Right lobe of liver (tissue), 4 donors: ENCODE data around the gene FPR2.
"Not testable (repeated sequence)": the region's sequence is repeated elsewhere in the genome, so short reads cannot be mapped to it uniquely, and the experiment has no call there.

ENCODE experiments used
- POLR2A ChIP-seq: fragments of 450-650 bp; IDR thresholded peaks from one replicate; pipeline ENCODE4 v1.6.1; 2017; ENCODE audit warnings: antibody characterized with exemption, mild to moderate bottlenecking
- TF ChIP-seq, protein P1 (sequence below), 4 donors: fragments of 200-600 bp in 3 of 4; fragments of 450-650 bp in 1 of 4; IDR thresholded peaks; one replicate each; pipeline versions ENCODE4 v1.5.1 to v1.8.0; 2016 to 2022; ENCODE audit warnings: antibody characterized with exemption in 4 of 4, mild to moderate bottlenecking in 2 of 4
- donor health status: DM: no; HTN: no; CAD: no.
- donor health status: DM: no; HTN: no; CAD: no.
- donor health status: DM: no; HTN: yes; CAD: no.

DNA sequence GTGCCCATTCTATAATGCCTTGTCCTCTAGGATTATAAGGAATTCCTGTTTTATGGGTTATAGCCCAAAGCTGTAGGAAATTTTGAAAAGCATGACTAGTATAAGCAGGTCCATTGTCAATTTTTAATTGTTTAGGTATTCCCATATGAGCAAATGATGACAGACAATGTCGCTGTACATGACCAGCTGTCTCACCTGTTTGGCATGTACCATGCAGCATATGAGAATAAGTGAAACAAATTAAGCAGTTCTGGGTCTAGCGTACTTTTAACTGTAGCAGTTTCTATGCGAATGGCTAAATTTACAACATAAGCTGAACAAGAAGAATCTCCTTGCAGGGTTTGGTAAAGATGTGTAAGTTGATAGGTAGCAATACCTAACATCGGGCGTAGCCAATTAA, 45.6 kb downstream of the FPR2 start:
- TF ChIP-seq, protein P1, sequence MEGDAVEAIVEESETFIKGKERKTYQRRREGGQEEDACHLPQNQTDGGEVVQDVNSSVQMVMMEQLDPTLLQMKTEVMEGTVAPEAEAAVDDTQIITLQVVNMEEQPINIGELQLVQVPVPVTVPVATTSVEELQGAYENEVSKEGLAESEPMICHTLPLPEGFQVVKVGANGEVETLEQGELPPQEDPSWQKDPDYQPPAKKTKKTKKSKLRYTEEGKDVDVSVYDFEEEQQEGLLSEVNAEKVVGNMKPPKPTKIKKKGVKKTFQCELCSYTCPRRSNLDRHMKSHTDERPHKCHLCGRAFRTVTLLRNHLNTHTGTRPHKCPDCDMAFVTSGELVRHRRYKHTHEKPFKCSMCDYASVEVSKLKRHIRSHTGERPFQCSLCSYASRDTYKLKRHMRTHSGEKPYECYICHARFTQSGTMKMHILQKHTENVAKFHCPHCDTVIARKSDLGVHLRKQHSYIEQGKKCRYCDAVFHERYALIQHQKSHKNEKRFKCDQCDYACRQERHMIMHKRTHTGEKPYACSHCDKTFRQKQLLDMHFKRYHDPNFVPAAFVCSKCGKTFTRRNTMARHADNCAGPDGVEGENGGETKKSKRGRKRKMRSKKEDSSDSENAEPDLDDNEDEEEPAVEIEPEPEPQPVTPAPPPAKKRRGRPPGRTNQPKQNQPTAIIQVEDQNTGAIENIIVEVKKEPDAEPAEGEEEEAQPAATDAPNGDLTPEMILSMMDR (IDR thresholded peaks at IDR 0.05), result not testable (repeated sequence)
- TF ChIP-seq POLR2A, result not testable (repeated sequence)
